ENCODE data around the gene ALPK1.
"Not testable (repeated sequence)": the region's sequence is repeated elsewhere in the genome, so short reads cannot be mapped to it uniquely, and the experiment has no call there.

The ALPK1 gene

GRCh38 chr4:112296949-112297880, at the start of gene ALPK1:
TSS of gene ALPK1 (plus strand) at chr4:112297369.
- peak; percentile 45 for DNase-seq (ENCODE audit: low read depth, low spot score)

DNA sequence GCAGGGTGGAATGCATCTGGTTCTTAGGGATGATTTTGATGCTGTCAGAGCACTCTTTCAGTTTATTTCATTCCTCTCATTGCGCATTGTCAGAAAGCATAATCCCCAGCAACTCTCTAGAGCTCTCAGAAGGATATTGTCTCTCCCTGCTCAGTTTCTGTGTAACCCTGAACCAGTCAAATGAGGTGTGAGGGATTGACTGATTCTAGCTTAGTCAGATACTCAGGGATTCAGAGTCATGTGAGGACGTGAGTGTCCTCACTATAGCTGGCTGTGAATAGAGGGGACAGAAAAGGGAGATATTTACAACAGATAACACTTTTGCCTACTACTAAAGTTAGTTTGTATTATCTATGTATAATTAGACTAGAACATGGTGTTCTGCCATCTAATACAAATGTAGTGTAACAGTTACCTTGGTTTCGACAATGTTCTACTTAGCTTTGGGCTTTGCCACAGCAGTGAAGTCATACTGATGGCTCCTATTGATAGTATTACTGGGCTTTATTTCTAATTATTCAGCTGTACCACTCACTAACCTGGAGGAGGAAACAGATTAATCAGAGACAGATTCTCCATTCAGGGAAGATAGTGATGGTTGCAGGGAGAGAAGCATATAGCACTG, 46.0 kb upstream of the ALPK1 start:
- DNase-seq (ENCODE audit: low read depth, low spot score) = no peak

GRCh38 chr4:112252234-112252633, 44.9 kb upstream of the ALPK1 start:
- no peak for DNase-seq (ENCODE audit: low read depth, low spot score)

- DNase-seq (ENCODE audit: low read depth, low spot score) = no peak
These were observed 43.7 kb upstream of the ALPK1 start for GRCh38 chr4:112253382-112254000.

GRCh38 chr4:112257098-112257497, 40.1 kb upstream of the ALPK1 start:
- DNase-seq (ENCODE audit: low read depth, low spot score) = no peak

GRCh38 chr4:112266823-112267222, 30.3 kb upstream of the ALPK1 start:
- DNase-seq (ENCODE audit: low read depth, low spot score) = no peak

- DNase-seq (ENCODE audit: low read depth, low spot score) = no peak
These were observed 27.1 kb upstream of the ALPK1 start for GRCh38 chr4:112270051-112270450.

GRCh38 chr4:112270640-112271421, 26.3 kb upstream of the ALPK1 start:
- no peak for DNase-seq (ENCODE audit: low read depth, low spot score)

GRCh38 chr4:112272292-112272691, 24.9 kb upstream of the ALPK1 start:
- no peak for DNase-seq (ENCODE audit: low read depth, low spot score)

DNA sequence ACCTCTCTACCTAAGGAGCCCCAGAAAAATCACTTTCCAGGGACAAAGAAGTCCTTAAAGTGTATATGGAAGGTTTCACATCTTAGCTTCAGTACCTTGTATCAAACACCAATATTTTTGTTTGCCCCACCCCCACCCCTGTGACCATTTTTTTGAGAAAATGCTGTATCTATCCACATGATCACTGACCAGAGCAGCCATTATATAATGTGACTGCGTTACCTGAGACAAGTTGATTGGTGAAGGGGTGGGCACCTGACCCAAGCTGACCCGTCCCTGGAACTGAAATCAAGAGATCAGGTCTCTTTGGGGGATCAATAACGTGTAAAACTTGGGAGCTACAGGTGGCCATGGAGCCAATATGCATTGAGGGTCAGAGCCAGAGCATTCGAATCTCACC, 22.2 kb upstream of the ALPK1 start:
- DNase-seq (ENCODE audit: low read depth, low spot score) = no peak

- no peak for DNase-seq (ENCODE audit: low read depth, low spot score)
These were observed 21.1 kb upstream of the ALPK1 start for GRCh38 chr4:112276113-112276512.

DNA sequence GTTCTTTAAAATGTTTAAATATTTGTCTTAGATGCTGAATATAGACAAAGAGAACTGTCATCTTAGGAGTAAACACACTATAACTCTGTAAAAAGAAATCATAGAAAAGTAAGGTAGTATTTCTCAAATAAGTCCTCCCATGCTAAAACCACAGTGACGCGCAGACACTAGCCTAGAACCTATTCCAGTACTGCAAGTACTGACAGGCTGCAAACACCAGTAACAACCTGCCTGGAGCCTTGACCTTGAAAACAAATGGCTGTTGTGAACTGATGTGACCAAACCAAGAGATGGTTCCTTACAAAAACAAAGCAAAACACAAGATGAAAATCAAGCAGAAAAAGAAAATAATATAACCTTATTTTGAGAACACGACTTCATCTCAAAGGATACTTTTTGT, 19.9 kb upstream of the ALPK1 start:
- DNase-seq (ENCODE audit: low read depth, low spot score) = no peak

GRCh38 chr4:112277705-112278448, 19.3 kb upstream of the ALPK1 start:
- no peak for DNase-seq (ENCODE audit: low read depth, low spot score)

DNA sequence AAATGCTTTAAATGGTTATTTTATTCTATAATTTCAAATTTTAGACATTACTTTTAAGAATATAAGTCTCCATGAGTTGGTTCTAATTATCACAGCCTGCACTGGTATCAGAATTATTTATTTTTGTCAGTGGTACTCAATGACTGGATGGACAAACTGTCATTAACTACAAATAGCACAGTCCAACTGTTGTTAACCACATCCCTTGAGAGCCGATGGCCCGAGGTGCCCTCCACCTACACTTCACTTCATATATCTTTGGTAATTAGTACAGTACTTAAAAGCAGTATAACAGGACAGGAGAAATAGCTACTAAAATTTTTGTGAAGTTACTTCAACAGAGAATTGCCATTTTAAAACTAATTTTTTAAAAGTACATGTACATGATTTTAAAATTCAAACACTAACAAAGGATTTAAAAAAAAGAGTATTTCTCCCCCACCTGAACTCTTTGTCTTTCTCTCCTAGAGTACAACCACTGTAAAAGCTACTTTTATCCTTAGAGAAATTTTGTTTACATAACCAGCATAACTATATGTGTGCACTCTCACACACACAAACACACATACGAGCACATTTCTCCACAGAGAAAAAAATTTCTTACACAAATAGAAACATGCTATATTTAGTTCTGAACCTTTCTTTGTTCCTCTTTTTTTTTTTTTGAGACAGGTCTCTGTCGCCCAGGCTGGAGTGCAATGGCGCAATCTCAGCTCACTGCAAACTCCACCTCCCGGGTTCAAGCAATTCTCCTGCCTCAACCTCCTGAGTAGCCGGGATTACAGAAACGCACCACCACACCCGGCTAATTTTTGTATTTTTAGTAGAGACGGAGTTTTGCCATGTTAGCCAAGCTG, 17.9 kb upstream of the ALPK1 start:
- no peak for DNase-seq (ENCODE audit: low read depth, low spot score)

DNA sequence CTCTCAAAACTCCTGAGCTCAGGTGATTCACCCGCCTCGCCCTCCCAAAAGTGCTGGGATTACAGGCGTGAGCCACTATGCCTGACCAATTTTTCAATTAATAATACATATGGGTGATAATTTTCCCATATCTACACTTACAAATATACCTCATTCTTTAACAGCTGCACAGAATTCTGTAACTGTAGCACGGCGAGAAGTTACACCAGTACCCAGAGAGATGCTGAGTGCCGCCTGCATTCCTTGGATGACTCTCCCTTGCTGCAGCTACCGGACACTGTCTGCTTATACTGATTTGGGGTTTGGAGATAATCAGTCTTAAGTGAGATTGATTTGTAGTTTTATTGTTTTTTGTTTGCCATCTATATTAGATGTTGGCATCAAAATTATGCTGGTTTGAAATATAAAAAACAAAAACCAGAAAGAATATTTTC, 17.3 kb upstream of the ALPK1 start:
- DNase-seq (ENCODE audit: low read depth, low spot score) = no peak

GRCh38 chr4:112280386-112281056, 16.6 kb upstream of the ALPK1 start:
- DNase-seq (ENCODE audit: low read depth, low spot score) = no peak

DNA sequence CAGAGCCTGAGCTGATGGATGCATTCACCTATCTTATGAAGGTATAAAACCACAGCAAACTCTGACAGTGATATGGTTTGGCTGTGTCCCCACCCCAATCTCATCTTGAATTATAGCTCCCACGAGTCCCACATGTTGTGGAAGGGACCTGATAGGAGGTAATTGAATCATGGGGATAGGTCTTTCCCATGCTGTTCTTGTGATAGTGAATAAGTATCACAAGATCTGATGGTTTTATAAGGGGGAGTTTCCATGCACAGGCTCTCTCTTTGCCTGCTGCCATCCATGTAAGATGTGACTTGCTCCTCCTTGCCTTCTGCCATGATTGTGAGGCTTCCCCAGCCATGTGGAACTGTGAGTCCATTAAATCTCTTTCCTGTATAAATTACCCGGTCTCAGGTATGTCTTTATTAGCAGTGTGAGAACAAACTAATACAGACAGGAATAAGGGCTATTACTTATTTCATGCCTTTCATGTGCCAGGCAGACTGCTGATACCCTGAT, 15.2 kb upstream of the ALPK1 start:
- DNase-seq (ENCODE audit: low read depth, low spot score) = not testable (repeated sequence)

- no peak for DNase-seq (ENCODE audit: low read depth, low spot score)
These were observed 14.1 kb upstream of the ALPK1 start for GRCh38 chr4:112282860-112283667.
